ENCODE measurements around the gene HIGD2B. TPM values are rescaled to one million over a fixed set of nuclear protein-coding genes. Genes with fewer than 3 reads are reported as not detected.

HIGD2B gene
- total and polyA plus RNA-seq, 3 donors from 2014 or later = 2.2 to 10.2 (median 2.4) TPM

Small RNA genes lying within 50 kb of the gene (small RNA-seq; reads per million reads assigned to genes)
- 0 reads per million in 2 donors for gene RN7SL853P

Other genes starting within 250 kb of the HIGD2B start
- 100 to 1,000 TPM in 1 of 2 donors, 10 to 100 TPM in 1; 97.8 to 113 TPM for gene ARIH1, start 211.9 kb downstream of the HIGD2B start, total RNA-seq
- 221 TPM for gene ARIH1, start 211.9 kb downstream of the HIGD2B start, polyA plus RNA-seq (ENCODE audit: insufficient read depth, low read depth, low replicate concordance)
- gene GOLGA6B, start 31.5 kb downstream of the HIGD2B start, total RNA-seq = 10 to 100 TPM in 1 of 2 donors, 1 to 10 TPM in 1; 7.4 to 18.0 TPM
- 8.6 TPM for gene GOLGA6B, start 31.5 kb downstream of the HIGD2B start, polyA plus RNA-seq (ENCODE audit: insufficient read depth, low read depth, low replicate concordance)
- 10 to 100 TPM; 50.7 to 83.9 TPM for gene BBS4, start within 50 bp of the HIGD2B start, total RNA-seq
- gene BBS4, start within 50 bp of the HIGD2B start, polyA plus RNA-seq (ENCODE audit: insufficient read depth, low read depth, low replicate concordance) = 48.7 TPM
- 10 to 100 TPM; 55.6 to 59.9 TPM for gene ADPGK, start 97.6 kb upstream of the HIGD2B start, total RNA-seq
- 39.1 TPM for gene ADPGK, start 97.6 kb upstream of the HIGD2B start, polyA plus RNA-seq (ENCODE audit: insufficient read depth, low read depth, low replicate concordance)

Data from testis (tissue), 3 donors.